Measurements from ENCODE around the gene SRRM1. TPM values are rescaled to one million over a fixed set of nuclear protein-coding genes. Genes with fewer than 3 reads are reported as not detected.

SRRM1 gene, protein sequence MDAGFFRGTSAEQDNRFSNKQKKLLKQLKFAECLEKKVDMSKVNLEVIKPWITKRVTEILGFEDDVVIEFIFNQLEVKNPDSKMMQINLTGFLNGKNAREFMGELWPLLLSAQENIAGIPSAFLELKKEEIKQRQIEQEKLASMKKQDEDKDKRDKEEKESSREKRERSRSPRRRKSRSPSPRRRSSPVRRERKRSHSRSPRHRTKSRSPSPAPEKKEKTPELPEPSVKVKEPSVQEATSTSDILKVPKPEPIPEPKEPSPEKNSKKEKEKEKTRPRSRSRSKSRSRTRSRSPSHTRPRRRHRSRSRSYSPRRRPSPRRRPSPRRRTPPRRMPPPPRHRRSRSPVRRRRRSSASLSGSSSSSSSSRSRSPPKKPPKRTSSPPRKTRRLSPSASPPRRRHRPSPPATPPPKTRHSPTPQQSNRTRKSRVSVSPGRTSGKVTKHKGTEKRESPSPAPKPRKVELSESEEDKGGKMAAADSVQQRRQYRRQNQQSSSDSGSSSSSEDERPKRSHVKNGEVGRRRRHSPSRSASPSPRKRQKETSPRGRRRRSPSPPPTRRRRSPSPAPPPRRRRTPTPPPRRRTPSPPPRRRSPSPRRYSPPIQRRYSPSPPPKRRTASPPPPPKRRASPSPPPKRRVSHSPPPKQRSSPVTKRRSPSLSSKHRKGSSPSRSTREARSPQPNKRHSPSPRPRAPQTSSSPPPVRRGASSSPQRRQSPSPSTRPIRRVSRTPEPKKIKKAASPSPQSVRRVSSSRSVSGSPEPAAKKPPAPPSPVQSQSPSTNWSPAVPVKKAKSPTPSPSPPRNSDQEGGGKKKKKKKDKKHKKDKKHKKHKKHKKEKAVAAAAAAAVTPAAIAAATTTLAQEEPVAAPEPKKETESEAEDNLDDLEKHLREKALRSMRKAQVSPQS
- total RNA-seq = 87.3 TPM
- polyA plus RNA-seq = 63.8 TPM

GRCh38 chr1:24642481-24643362 is at the start of gene SRRM1:
TSS of gene SRRM1 (plus strand) at chr1:24643302. CDS start at chr1:24643327, 25 bp downstream.
- Histone ChIP-seq H3K36me3 (ENCODE audit: insufficient read depth) (no peaks in the 10 kb centered on the region), H3K27ac (ENCODE audit: low read depth) (peak within 1 kb of the TSS; percentile 99), H3K4me1 (ENCODE audit: insufficient read depth) (peaks cover 1% of the 10 kb centered on the region), H3K4me3 (ENCODE audit: low read depth, low read length) (peak within 1 kb of the TSS; percentile 92)
- under 1% methylated on average over 95 of the region's 95 CpGs for WGBS
- peak; percentile 99 for DNase-seq (ENCODE audit: extremely low spot score)

DNA sequence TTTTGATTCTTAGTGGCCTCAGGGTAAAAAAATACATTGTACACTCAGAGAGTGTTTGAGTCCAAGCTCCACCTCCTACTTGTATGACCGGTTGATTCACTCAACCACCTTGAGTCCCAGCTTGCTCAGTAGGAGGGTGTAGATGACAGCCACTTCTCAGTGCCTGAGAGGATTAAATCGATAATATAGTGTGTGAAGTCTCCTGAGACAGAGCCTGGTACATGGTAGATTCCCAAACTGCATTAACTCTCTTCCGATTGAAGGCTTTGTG is 48.8 kb upstream of the SRRM1 start:
- 84% methylated on average over 3 of the region's 3 CpGs for WGBS

GRCh38 chr1:24596401-24596880 is 46.7 kb upstream of the SRRM1 start:
- Histone ChIP-seq H3K36me3 (ENCODE audit: insufficient read depth) (no peaks in the 10 kb centered on the region), H3K4me1 (ENCODE audit: insufficient read depth) (no peaks in the 10 kb centered on the region), H3K27ac (ENCODE audit: low read depth) (no peak overlapping the region), H3K4me3 (ENCODE audit: low read depth, low read length) (no peak overlapping the region)
- no peak for DNase-seq (ENCODE audit: extremely low spot score)
- 76% methylated on average over 9 of the region's 9 CpGs for WGBS

More for the DNA sequence above, 48.8 kb upstream of the SRRM1 start:
- no peak overlapping the region for H3K4me3 ChIP-seq (ENCODE audit: low read depth, low read length)
- no peak overlapping the region for H3K27ac ChIP-seq (ENCODE audit: low read depth)
- H3K4me1 ChIP-seq (ENCODE audit: insufficient read depth) = no peaks in the 10 kb centered on the region
- H3K36me3 ChIP-seq (ENCODE audit: insufficient read depth) = no peaks in the 10 kb centered on the region
- peak; percentile 10 for DNase-seq (ENCODE audit: extremely low spot score)

- no peaks in the 10 kb centered on the region for H3K36me3 ChIP-seq (ENCODE audit: insufficient read depth)
- no peak overlapping the region for H3K4me3 ChIP-seq (ENCODE audit: low read depth, low read length)
- no peaks in the 10 kb centered on the region for H3K4me1 ChIP-seq (ENCODE audit: insufficient read depth)
- no peak for DNase-seq (ENCODE audit: extremely low spot score)
- H3K27ac ChIP-seq (ENCODE audit: low read depth) = no peak overlapping the region
- WGBS = 93% methylated on average over 3 of the region's 3 CpGs
Measured at GRCh38 chr1:24599265-24599664, 43.8 kb upstream of the SRRM1 start.

GRCh38 chr1:24600551-24600950 is 42.6 kb upstream of the SRRM1 start:
- Histone ChIP-seq H3K36me3 (ENCODE audit: insufficient read depth) (no peaks in the 10 kb centered on the region), H3K4me1 (ENCODE audit: insufficient read depth) (no peaks in the 10 kb centered on the region), H3K4me3 (ENCODE audit: low read depth, low read length) (no peak overlapping the region), H3K27ac (ENCODE audit: low read depth) (no peak overlapping the region)
- 70% methylated on average over 5 of the region's 5 CpGs for WGBS
- DNase-seq (ENCODE audit: extremely low spot score) = no peak

DNA sequence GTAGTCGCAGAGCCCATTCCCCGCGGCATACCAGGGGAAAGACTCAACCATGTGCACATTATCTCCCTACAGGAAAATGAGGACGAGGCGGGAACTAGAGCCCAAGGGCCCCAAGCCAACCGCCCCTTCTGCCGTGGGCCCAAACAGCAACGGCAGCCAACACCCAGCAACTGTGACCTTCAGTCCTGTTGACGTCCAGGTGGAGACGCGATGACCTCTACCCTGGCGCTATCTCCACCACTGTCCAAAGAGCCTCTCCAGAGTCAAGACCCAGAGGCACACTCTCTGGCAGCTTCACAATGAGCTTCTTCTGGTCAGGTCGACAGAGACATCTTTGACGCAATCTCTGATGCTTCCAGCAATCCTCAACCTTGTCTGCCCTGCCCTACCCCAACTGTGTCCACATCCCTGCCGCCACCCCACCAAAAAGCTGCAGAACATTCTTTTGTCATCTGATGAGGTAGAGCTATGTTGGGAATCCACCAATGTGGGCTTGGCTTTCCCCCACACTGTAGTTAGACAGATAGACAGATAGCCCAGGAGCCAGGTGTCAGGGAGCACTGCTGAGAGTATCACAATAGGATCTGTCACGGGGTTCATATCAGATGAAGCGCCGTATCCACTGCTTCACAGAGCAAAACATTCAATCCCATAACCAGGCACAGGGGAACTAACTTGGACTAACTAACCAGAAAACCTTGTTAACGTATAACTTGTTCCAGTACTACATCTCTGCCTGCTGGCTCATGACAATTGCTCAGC is 37.4 kb upstream of the SRRM1 start:
- 85% methylated on average over 19 of the region's 19 CpGs for WGBS
- Histone ChIP-seq H3K4me1 (ENCODE audit: insufficient read depth) (no peaks in the 10 kb centered on the region), H3K36me3 (ENCODE audit: insufficient read depth) (no peaks in the 10 kb centered on the region), H3K27ac (ENCODE audit: low read depth) (no peak overlapping the region), H3K4me3 (ENCODE audit: low read depth, low read length) (no peak overlapping the region)
- no peak for DNase-seq (ENCODE audit: extremely low spot score)

GRCh38 chr1:24606296-24606605 is 36.9 kb upstream of the SRRM1 start:
- 76% methylated on average over 3 of the region's 3 CpGs for WGBS
- Histone ChIP-seq H3K36me3 (ENCODE audit: insufficient read depth) (no peaks in the 10 kb centered on the region), H3K27ac (ENCODE audit: low read depth) (no peak overlapping the region), H3K4me3 (ENCODE audit: low read depth, low read length) (no peak overlapping the region), H3K4me1 (ENCODE audit: insufficient read depth) (no peaks in the 10 kb centered on the region)
- DNase-seq (ENCODE audit: extremely low spot score) = no peak

GRCh38 chr1:24606621-24607020 is 36.5 kb upstream of the SRRM1 start:
- Histone ChIP-seq H3K36me3 (ENCODE audit: insufficient read depth) (no peaks in the 10 kb centered on the region), H3K27ac (ENCODE audit: low read depth) (no peak overlapping the region), H3K4me1 (ENCODE audit: insufficient read depth) (no peaks in the 10 kb centered on the region), H3K4me3 (ENCODE audit: low read depth, low read length) (no peak overlapping the region)
- DNase-seq (ENCODE audit: extremely low spot score) = no peak
- 93% methylated on average over 2 of the region's 2 CpGs for WGBS

- Histone ChIP-seq H3K4me3 (ENCODE audit: low read depth, low read length) (no peak overlapping the region), H3K4me1 (ENCODE audit: insufficient read depth) (no peaks in the 10 kb centered on the region), H3K27ac (ENCODE audit: low read depth) (no peak overlapping the region), H3K36me3 (ENCODE audit: insufficient read depth) (no peaks in the 10 kb centered on the region)
- WGBS = 64% methylated on average over 3 of the region's 3 CpGs
- DNase-seq (ENCODE audit: extremely low spot score) = no peak
Measured at GRCh38 chr1:24609949-24610517, 33.1 kb upstream of the SRRM1 start.

DNA sequence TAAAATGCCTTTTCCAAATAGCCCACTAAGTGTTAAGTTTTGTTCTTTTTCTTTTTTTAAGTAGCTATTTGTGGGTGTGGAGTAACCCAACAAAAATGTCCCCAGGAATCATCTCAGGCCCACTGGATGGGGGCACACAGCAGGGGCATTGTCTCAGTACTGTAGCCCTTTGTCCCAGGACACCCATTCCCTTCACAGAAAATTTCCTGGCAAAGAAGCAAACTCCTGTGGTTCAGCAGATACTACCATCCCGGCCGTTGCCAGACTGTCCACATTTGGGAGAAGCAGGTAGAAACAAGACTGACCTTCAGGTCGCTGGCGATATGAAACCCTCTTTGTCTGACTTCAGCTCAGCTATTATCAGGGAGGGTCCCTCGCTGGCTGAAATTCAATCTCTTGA is 23.7 kb upstream of the SRRM1 start:
- Histone ChIP-seq H3K4me3 (ENCODE audit: low read depth, low read length) (no peak overlapping the region), H3K27ac (ENCODE audit: low read depth) (no peak overlapping the region), H3K36me3 (ENCODE audit: insufficient read depth) (no peaks in the 10 kb centered on the region), H3K4me1 (ENCODE audit: insufficient read depth) (no peaks in the 10 kb centered on the region)
- no peak for DNase-seq (ENCODE audit: extremely low spot score)
- WGBS = 61% methylated on average over 5 of the region's 5 CpGs

GRCh38 chr1:24620678-24621077 is 22.4 kb upstream of the SRRM1 start:
- WGBS = 66% methylated on average over 5 of the region's 5 CpGs
- Histone ChIP-seq H3K27ac (ENCODE audit: low read depth) (no peak overlapping the region), H3K4me1 (ENCODE audit: insufficient read depth) (no peaks in the 10 kb centered on the region), H3K36me3 (ENCODE audit: insufficient read depth) (no peaks in the 10 kb centered on the region), H3K4me3 (ENCODE audit: low read depth, low read length) (no peak overlapping the region)
- no peak for DNase-seq (ENCODE audit: extremely low spot score)

GRCh38 chr1:24621121-24621520 is 22.0 kb upstream of the SRRM1 start:
- DNase-seq (ENCODE audit: extremely low spot score) = no peak
- Histone ChIP-seq H3K27ac (ENCODE audit: low read depth) (no peak overlapping the region), H3K4me3 (ENCODE audit: low read depth, low read length) (no peak overlapping the region), H3K4me1 (ENCODE audit: insufficient read depth) (no peaks in the 10 kb centered on the region), H3K36me3 (ENCODE audit: insufficient read depth) (no peaks in the 10 kb centered on the region)
- 74% methylated on average over 5 of the region's 5 CpGs for WGBS
